Cardiac muscle cell (in vitro differentiated cells and primary cell): ENCODE measurements around the gene SKOR1. TPM values are rescaled to one million over a fixed set of nuclear protein-coding genes. Genes with fewer than 3 reads are reported as not detected.

Source experiments
- DNase-seq, 2 donors: peaks; one replicate each; pipeline versions ENCODE4 v3.0.0 to v3.0.0-alpha.2; 2010 to 2017; ENCODE audit warnings: low read depth in 1 of 2, low spot score in 1 of 2
- H3K27ac ChIP-seq: fragments of 200-600 bp; sonication (generic); 2 replicates; pipeline ENCODE4 v1.5.1; 2016
- H3K27me3 ChIP-seq: fragments of 200-600 bp; sonication (generic); 2 replicates; pipeline ENCODE4 v1.6.0; 2016; ENCODE audit warnings: control low read depth
- H3K36me3 ChIP-seq: fragments of 200-600 bp; sonication (generic); 2 replicates; pipeline ENCODE4 v1.5.1; 2016; ENCODE audit warnings: control low read depth
- H3K4me1 ChIP-seq: fragments of 200-600 bp; sonication (generic); 2 replicates; pipeline ENCODE4 v1.8.1; 2017; ENCODE audit warnings: low read depth, mild to moderate bottlenecking, mixed run types
- H3K4me3 ChIP-seq: fragments of 200-600 bp; sonication (generic); 2 replicates; pipeline ENCODE4 v1.5.1; 2016; ENCODE audit warnings: mild to moderate bottlenecking
- H3K9me3 ChIP-seq: fragments of 200-600 bp; sonication (generic); 2 replicates; pipeline ENCODE4 v1.5.1; 2017; ENCODE audit warnings: low read depth, mild to moderate bottlenecking, control low read depth
- CTCF ChIP-seq: IDR thresholded peaks from 2 replicates; pipeline ENCODE4 v1.5.1; 2012; ENCODE audit warnings: low read depth, mild to moderate bottlenecking, low read length
- polyA plus RNA-seq: library from polyadenylated mRNA; unstranded; fragments of >200 nt; fragmentation: Nextera tagmentation; extraction: Ambion mirVana; gene quantifications from 2 replicates; pipeline ENCODE4 v1.2.1, GENCODE V29; 2016
- total RNA-seq: library from RNA; depleted of rRNA; stranded (reverse); fragments of >200 nt; gene quantifications from 2 replicates; pipeline ENCODE4 v1.2.3, GENCODE V29; 2016

The SKOR1 gene
- total and polyA plus RNA-seq, 2 experiments from 2014 or later: 1.1 TPM; not detected in 1

DNA sequence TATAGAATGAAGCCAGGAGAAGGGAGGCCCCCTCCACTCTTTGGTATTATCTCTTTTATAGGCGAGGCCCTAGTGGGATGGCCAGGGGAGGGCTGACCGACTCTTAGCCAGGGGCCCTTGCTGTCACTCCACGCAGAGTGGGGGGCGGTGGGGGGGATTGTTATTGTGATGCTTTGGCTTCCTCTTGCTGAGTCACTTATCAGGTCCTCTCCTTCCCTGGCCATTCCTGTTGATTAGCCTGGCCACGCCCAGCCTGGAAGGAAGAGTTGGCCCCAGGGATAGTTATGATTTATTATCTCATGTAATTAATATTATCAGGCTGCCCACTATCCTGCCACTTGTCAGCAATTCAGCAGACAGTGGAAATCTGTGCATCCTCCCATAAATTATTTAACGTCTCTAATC is 25.5 kb upstream of the SKOR1 start:
- TF ChIP-seq CTCF: no peak
- H3K27me3 ChIP-seq: peaks cover 53% of the 10 kb centered on the region
- H3K27ac ChIP-seq: no peak overlapping the region
- DNase-seq: no peak
- no peaks in the 10 kb centered on the region for H3K36me3 ChIP-seq
- H3K9me3 ChIP-seq: no peaks in the 10 kb centered on the region
- no peak overlapping the region for H3K4me3 ChIP-seq
- no peaks in the 10 kb centered on the region for H3K4me1 ChIP-seq

GRCh38 chr15:67801142-67801541 is 24.2 kb upstream of the SKOR1 start:
- no peaks in the 10 kb centered on the region for H3K36me3 ChIP-seq
- H3K27me3 ChIP-seq: peaks cover 65% of the 10 kb centered on the region
- H3K27ac ChIP-seq: no peak overlapping the region
- DNase-seq: no peak
- no peak overlapping the region for H3K4me3 ChIP-seq
- H3K4me1 ChIP-seq: no peaks in the 10 kb centered on the region
- TF ChIP-seq CTCF: no peak
- H3K9me3 ChIP-seq: no peaks in the 10 kb centered on the region

DNA sequence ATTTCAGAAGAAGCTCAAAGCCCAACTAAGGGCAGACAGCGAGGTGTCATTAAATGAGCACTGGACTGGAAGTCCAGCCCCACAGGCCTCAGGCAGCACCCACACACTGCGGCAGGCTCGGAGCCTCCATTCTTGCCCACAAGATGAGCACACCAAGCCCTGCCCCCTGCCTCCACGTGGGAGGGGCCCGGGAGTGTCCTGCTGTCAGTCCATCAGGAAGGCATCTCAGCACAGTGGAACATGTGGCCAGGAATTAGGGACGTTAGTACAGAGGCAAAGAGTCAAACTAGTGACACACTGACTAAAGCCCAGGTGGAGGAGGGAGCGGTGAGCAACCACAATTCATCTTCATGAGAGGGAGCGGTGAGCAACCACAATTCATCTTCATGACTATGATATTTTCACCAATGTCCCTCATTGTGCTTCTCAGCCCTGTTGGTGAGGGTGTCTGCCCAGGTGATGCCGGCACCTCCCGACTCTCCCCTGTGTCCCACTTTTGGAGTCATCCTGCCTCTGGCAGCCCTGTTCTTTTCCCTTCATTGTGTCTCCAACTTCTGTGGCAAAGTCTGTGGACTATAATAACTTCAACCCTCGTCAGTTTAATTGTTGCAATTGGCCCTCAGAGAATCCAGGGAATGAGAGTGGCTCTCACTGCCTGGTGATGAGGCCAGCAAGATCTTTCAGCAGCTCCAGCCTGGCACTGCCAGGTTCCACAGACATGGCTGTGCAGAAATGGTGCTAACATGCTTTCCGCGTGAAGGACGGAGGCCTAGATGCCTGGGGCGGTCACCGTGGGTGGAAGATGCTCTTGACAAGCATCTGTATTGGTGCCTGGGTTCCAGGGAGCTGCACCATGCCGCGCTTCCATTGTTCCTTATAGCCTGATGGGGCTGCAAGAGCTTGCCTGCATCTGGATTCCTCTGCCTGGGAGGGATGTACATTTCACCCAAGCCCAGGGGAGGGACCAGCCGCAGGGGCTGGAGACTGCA is 23.1 kb upstream of the SKOR1 start:
- Histone ChIP-seq H3K27me3 (peaks cover 71% of the 10 kb centered on the region), H3K4me3 (no peak overlapping the region), H3K9me3 (no peaks in the 10 kb centered on the region), H3K4me1 (no peaks in the 10 kb centered on the region), H3K36me3 (no peaks in the 10 kb centered on the region), H3K27ac (no peak overlapping the region)
- no peak for DNase-seq
- no peak for TF ChIP-seq CTCF

GRCh38 chr15:67803299-67803698 is 22.0 kb upstream of the SKOR1 start:
- H3K36me3 ChIP-seq: no peaks in the 10 kb centered on the region
- H3K4me1 ChIP-seq: no peaks in the 10 kb centered on the region
- TF ChIP-seq CTCF: no peak
- no peaks in the 10 kb centered on the region for H3K9me3 ChIP-seq
- peaks cover 76% of the 10 kb centered on the region for H3K27me3 ChIP-seq
- no peak overlapping the region for H3K4me3 ChIP-seq
- H3K27ac ChIP-seq: no peak overlapping the region
- DNase-seq: no peak

- peaks cover 85% of the 10 kb centered on the region for H3K27me3 ChIP-seq
- no peak for DNase-seq
- no peaks in the 10 kb centered on the region for H3K9me3 ChIP-seq
- no peaks in the 10 kb centered on the region for H3K4me1 ChIP-seq
- TF ChIP-seq CTCF: no peak
- no peak overlapping the region for H3K27ac ChIP-seq
- no peaks in the 10 kb centered on the region for H3K36me3 ChIP-seq
- H3K4me3 ChIP-seq: no peak overlapping the region
Observed at GRCh38 chr15:67803996-67804843, 21.1 kb upstream of the SKOR1 start.
